ENCODE measurements around the gene MAGI1. TPM values are rescaled to one million over a fixed set of nuclear protein-coding genes. Genes with fewer than 3 reads are reported as not detected.

MAGI1 gene
- total RNA-seq, 4 donors from 2014 or later: 42.4 to 71.6 (median 50.2) TPM

- H3K4me3 ChIP-seq (ENCODE audit: low read depth, poor library complexity, severe bottlenecking): no peak overlapping the region
- intact Hi-C loops (cut with DNase I; ENCODE audit: low total_unique reads): no loop called here
- DNase-seq (ENCODE audit: low spot score in 2 of 2): no peak
- WGBS, 2 donors: 59 to 70% methylated on average over 3 of the region's 3 CpGs
- TF ChIP-seq CTCF (IDR thresholded peaks at IDR 0.05): no peak
- no peak for TF ChIP-seq POLR2A (IDR thresholded peaks at IDR 0.05)
Measured at GRCh38 chr3:65689436-65689835, 349.3 kb downstream of the MAGI1 start.

GRCh38 chr3:65687741-65688140, 351.0 kb downstream of the MAGI1 start:
- DNase-seq (ENCODE audit: low spot score in 2 of 2): no peak
- intact Hi-C loops (cut with DNase I; ENCODE audit: low total_unique reads): loop anchor here (1.0 kb wide), 1 partner anchor 35 kb away; no protein-coding TSS in a partner anchor
- WGBS, 2 donors: 89 to 95% methylated on average over 5 of the region's 5 CpGs
- no peak for TF ChIP-seq POLR2A (IDR thresholded peaks at IDR 0.05)
- TF ChIP-seq CTCF (IDR thresholded peaks at IDR 0.05): no peak
- H3K4me3 ChIP-seq (ENCODE audit: low read depth, poor library complexity, severe bottlenecking): no peak overlapping the region

- intact Hi-C loops (cut with DNase I; ENCODE audit: low total_unique reads): no loop called here
- DNase-seq (ENCODE audit: low spot score in 2 of 2): no peak
- no peak for TF ChIP-seq POLR2A (IDR thresholded peaks at IDR 0.05)
- no peak for TF ChIP-seq CTCF (IDR thresholded peaks at IDR 0.05)
- 72% methylated on average over 5 of the region's 5 CpGs for WGBS, 2 donors
- H3K4me3 ChIP-seq (ENCODE audit: low read depth, poor library complexity, severe bottlenecking): no peak overlapping the region
Measured at GRCh38 chr3:65685621-65686235, 353.0 kb downstream of the MAGI1 start.

GRCh38 chr3:65678516-65678915, 360.2 kb downstream of the MAGI1 start:
- H3K4me3 ChIP-seq (ENCODE audit: low read depth, poor library complexity, severe bottlenecking): no peak overlapping the region
- 88 to 95% methylated on average over 4 of the region's 4 CpGs for WGBS, 2 donors
- no peak for DNase-seq (ENCODE audit: low spot score in 2 of 2)
- intact Hi-C loops (cut with DNase I; ENCODE audit: low total_unique reads): no loop called here
- TF ChIP-seq POLR2A (IDR thresholded peaks at IDR 0.05) (no peak), CTCF (IDR thresholded peaks at IDR 0.05) (no peak)

- WGBS, 2 donors: 78 to 91% methylated on average over 3 of the region's 3 CpGs
- intact Hi-C loops (cut with DNase I; ENCODE audit: low total_unique reads): no loop called here
- DNase-seq (ENCODE audit: low spot score in 2 of 2): no peak
- no peak for TF ChIP-seq POLR2A (IDR thresholded peaks at IDR 0.05)
- TF ChIP-seq CTCF (IDR thresholded peaks at IDR 0.05): no peak
- no peak overlapping the region for H3K4me3 ChIP-seq (ENCODE audit: low read depth, poor library complexity, severe bottlenecking)
Measured at GRCh38 chr3:65677486-65678010, 361.2 kb downstream of the MAGI1 start.

GRCh38 chr3:65676580-65676979, 362.1 kb downstream of the MAGI1 start:
- TF ChIP-seq POLR2A (IDR thresholded peaks at IDR 0.05) (no peak), CTCF (IDR thresholded peaks at IDR 0.05) (no peak)
- H3K4me3 ChIP-seq (ENCODE audit: low read depth, poor library complexity, severe bottlenecking): no peak overlapping the region
- intact Hi-C loops (cut with DNase I; ENCODE audit: low total_unique reads): no loop called here
- WGBS, 2 donors: 83 to 85% methylated on average over 2 of the region's 2 CpGs
- no peak for DNase-seq (ENCODE audit: low spot score in 2 of 2)

All from lower leg skin (tissue), 4 donors.